ENCODE measurements around the gene NAAA.
"Not testable (repeated sequence)": the region's sequence is repeated elsewhere in the genome, so short reads cannot be mapped to it uniquely, and the experiment has no call there.

NAAA gene

DNA sequence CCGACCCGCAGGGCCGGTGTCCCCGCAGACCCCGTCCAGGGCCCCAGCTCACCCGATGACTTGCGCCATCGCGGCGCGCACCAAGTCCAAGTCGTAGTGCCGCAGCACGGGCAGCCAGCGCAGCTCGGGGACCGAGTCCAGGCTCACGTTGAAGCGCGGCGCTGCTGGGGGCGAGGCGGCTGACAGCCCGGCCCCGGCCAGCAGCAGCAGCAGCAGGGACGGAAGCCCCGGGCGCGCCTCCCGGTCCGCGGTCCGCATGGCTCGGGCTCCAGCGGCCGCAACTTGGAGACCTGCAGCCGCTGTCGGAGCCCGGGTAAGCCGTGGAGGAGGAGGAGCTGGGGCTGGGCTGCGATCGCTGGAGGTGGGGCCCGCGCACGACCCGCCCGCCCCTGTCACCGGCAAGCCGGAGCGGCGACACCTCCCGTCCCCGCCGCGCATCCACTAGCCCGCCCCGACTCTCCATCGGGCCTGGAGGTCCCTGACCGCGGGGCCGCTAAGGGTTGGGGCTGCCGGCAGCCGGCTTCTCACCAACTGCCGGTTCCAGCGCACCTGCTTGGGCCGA is at the start of gene NAAA:
TSS of gene NAAA (minus strand) at position 322 of the 562 bp plus-strand sequence. CDS start at position 258, 64 bp downstream.
- Mint-ChIP-seq H3K36me3 (ENCODE audit: low read depth) (peaks cover 50% of the 10 kb centered on the region), H3K4me3 (peak within 1 kb of the TSS; percentile 97), H3K27ac (peak within 1 kb of the TSS; percentile 99), H3K27me3 (no peaks in the 10 kb centered on the region), H3K4me1 (ENCODE audit: low read depth) (peaks cover 40% of the 10 kb centered on the region), H3K9me3 (no peaks in the 10 kb centered on the region)
- intact Hi-C loops (cut with micrococcal nuclease): no loop called here

DNA sequence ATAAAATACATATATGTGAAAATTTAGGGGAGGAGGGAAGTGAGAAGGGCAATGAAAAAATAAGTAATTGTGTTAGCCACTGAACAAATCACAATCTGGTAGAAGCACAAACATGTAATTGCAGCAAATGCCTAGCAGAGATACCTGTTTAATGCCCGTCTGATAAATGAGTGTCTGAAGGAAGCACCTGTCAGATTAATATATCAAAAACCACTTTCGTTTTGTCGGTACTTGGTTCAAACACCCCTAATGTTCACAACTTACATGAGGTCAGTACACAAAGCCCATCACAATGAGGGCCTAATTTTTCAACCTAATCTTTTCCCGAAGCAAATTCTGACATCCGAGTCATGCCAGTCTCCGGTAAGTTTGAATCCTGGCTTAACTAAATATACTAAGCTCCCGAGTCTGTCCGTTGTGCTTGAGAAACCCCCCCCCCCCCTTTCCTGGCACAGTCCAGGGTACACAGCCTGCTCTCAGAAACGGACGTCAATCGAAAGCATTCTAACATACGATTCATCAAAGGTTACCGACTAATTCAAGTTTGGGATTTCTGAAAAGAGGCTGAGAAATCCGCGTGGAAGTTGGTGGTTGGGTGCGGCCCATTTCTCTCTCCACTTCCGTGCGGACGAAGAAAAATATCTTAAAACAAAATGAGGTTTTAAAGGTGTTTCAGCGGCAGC is 49.2 kb upstream of the NAAA start:
- H3K4me3 Mint-ChIP-seq: peak overlapping the region; percentile 87
- H3K4me1 Mint-ChIP-seq (ENCODE audit: low read depth): peaks cover 29% of the 10 kb centered on the region
- peaks cover 29% of the 10 kb centered on the region for H3K36me3 Mint-ChIP-seq (ENCODE audit: low read depth)
- intact Hi-C loops (cut with micrococcal nuclease): loop anchor here (2.0 to 5.0 kb wide), 2 partner anchors 38 to 159 kb away; partner anchors contain the start of gene NUP54
- no peaks in the 10 kb centered on the region for H3K9me3 Mint-ChIP-seq
- peaks cover 6% of the 10 kb centered on the region for H3K27me3 Mint-ChIP-seq
- peak overlapping the region; percentile 89 for H3K27ac Mint-ChIP-seq

DNA sequence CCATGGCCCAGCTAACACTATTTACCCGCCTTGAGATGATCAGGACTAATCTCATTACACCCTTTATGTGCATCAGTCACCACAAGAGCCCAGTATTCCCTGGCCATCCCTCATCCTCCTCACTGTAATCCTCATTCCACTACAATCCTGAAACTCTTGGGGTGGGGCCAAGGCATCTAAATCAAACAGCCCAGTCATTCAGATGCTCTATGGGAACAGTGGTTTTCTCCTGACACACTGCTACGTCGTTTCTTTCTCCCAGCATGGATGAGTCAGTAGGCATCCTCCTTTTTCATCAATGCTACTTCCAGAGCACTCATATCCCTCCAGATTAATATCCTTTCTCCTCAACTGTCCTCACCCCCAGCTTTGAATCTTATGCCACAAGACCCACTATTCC is 44.3 kb upstream of the NAAA start:
- Mint-ChIP-seq H3K4me1 (ENCODE audit: low read depth) (peaks cover 29% of the 10 kb centered on the region), H3K36me3 (ENCODE audit: low read depth) (peaks cover 51% of the 10 kb centered on the region), H3K4me3 (no peak overlapping the region), H3K27ac (no peak overlapping the region), H3K9me3 (no peaks in the 10 kb centered on the region), H3K27me3 (no peaks in the 10 kb centered on the region)
- intact Hi-C loops (cut with micrococcal nuclease): loop anchor here (5.0 kb wide), 1 partner anchor 33 kb away; no protein-coding TSS in a partner anchor

DNA sequence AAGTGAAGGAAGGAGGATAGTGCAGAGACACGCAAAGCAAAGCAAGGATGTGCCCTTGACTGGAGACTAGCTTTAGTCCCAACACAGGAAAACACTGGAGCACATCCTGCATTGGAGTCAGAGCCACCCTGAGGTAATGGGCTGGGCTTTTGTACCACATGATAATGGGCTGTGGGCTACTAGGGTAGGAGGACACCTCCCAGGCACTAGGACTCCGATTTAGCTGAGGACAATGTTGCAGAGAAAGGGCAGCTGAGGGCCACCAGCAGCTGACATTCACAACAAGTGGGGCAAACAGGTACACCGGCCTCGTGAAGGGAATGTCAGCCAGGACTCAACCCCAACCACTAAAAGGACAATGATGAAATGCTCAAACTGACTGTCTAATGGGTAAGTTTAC is 39.8 kb upstream of the NAAA start:
- peaks cover 52% of the 10 kb centered on the region for H3K36me3 Mint-ChIP-seq (ENCODE audit: low read depth)
- intact Hi-C loops (cut with micrococcal nuclease): no loop called here

DNA sequence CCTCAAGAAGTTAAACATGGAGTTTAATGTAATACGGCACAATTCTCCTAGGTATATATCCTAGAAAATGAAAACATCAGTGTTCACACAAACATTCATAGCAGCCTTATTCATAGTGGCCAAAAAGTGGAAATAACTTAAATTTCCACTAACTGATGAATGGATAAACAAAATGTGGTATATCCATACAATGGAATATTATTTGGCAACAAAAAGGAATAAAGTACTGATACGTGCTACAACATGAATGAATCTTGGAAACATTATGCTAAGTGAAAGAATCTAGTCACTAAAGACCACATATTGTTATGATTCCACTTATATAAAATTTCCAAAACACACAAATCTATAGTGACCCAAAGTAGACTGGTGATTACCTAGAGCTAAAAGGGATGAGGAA is 35.4 kb upstream of the NAAA start:
- peaks cover 74% of the 10 kb centered on the region for H3K36me3 Mint-ChIP-seq (ENCODE audit: low read depth)

More for the DNA sequence above, 39.8 kb upstream of the NAAA start:
- Mint-ChIP-seq H3K27me3 (no peaks in the 10 kb centered on the region), H3K9me3 (peaks cover 6% of the 10 kb centered on the region), H3K4me1 (ENCODE audit: low read depth) (peaks cover 6% of the 10 kb centered on the region), H3K4me3 (no peak overlapping the region), H3K27ac (no peak overlapping the region)

DNA sequence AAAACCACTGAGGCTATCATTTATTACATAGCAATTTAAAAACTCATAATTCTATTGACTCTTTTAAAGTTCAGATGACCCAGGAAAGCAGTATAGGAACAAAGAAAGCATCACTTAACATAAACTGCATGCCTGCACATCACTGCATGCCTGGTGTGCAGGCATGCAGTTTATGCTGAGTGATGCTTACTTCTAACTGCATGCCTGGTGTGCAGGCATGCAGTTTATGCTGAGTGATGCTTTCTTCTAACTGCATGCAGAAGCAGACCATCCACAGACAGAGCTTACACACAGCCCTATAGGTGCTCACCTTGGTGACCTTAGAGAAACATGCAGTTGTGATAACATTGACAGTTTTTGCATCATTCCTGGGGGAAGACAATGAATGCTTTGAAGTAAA is 33.0 kb upstream of the NAAA start:
- Mint-ChIP-seq H3K27ac (no peak overlapping the region), H3K27me3 (no peaks in the 10 kb centered on the region), H3K4me3 (no peak overlapping the region), H3K36me3 (ENCODE audit: low read depth) (peaks cover 86% of the 10 kb centered on the region), H3K4me1 (ENCODE audit: low read depth) (peaks cover 6% of the 10 kb centered on the region), H3K9me3 (peaks cover 6% of the 10 kb centered on the region)
- intact Hi-C loops (cut with micrococcal nuclease): loop anchor here (5.0 to 10.0 kb wide), 2 partner anchors 36 to 169 kb away; no protein-coding TSS in a partner anchor

More for the DNA sequence above, 35.4 kb upstream of the NAAA start:
- intact Hi-C loops (cut with micrococcal nuclease): loop anchor here (10.0 kb wide), 1 partner anchor 171 kb away; no protein-coding TSS in a partner anchor
- no peaks in the 10 kb centered on the region for H3K27me3 Mint-ChIP-seq
- peaks cover 6% of the 10 kb centered on the region for H3K9me3 Mint-ChIP-seq
- no peak overlapping the region for H3K27ac Mint-ChIP-seq
- H3K4me1 Mint-ChIP-seq (ENCODE audit: low read depth): peaks cover 6% of the 10 kb centered on the region
- H3K4me3 Mint-ChIP-seq: no peak overlapping the region

DNA sequence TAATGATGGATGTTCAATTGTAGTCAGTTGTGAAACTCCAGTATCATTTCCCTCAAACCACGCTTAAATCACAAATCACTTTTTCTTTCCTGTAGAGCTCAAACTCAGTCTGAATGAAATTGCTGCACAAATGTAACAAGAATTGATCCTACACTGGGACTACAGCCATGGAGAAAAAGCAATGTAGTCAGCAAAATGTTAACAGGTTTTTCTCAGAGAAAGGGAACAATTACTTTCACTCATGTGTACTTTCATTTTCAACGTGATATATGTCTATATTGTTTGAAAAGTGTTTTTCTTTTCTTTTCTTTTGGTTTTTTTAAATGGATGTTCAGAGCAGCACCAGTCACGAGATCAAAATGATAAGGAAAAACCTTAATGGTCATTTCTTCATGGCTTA is 27.3 kb upstream of the NAAA start:
- no peak overlapping the region for H3K4me3 Mint-ChIP-seq
- H3K9me3 Mint-ChIP-seq: peaks cover 10% of the 10 kb centered on the region
- no peaks in the 10 kb centered on the region for H3K27me3 Mint-ChIP-seq
- H3K36me3 Mint-ChIP-seq (ENCODE audit: low read depth): peaks cover 100% of the 10 kb centered on the region
- H3K4me1 Mint-ChIP-seq (ENCODE audit: low read depth): peaks cover 6% of the 10 kb centered on the region
- intact Hi-C loops (cut with micrococcal nuclease): loop anchor here (5.0 kb wide), 1 partner anchor 46 kb away; no protein-coding TSS in a partner anchor
- H3K27ac Mint-ChIP-seq: no peak overlapping the region

DNA sequence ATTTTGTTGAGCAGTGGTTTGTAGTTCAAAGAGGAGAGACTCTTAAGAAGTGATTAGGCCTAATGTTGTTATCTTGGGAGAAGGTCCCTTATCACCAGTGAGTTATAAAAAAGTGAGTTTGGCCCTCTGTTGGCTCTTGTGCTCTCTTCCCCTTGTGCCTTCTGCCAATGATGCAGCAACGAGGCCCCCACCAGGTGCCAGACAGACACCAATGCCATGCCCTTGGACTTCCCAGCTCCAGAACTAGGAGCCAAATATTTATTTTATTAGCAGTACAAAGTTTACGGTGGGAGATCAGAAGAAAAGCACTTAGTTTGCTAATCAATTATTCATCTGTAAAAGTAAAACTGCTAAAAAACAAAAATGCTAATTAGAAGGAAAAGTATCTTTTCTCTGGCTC is 22.7 kb upstream of the NAAA start:
- Mint-ChIP-seq H3K4me3 (no peak overlapping the region), H3K27me3 (no peaks in the 10 kb centered on the region), H3K36me3 (ENCODE audit: low read depth) (peaks cover 97% of the 10 kb centered on the region), H3K9me3 (peaks cover 10% of the 10 kb centered on the region), H3K27ac (no peak overlapping the region), H3K4me1 (ENCODE audit: low read depth) (peaks cover 6% of the 10 kb centered on the region)
- intact Hi-C loops (cut with micrococcal nuclease): no loop called here

DNA sequence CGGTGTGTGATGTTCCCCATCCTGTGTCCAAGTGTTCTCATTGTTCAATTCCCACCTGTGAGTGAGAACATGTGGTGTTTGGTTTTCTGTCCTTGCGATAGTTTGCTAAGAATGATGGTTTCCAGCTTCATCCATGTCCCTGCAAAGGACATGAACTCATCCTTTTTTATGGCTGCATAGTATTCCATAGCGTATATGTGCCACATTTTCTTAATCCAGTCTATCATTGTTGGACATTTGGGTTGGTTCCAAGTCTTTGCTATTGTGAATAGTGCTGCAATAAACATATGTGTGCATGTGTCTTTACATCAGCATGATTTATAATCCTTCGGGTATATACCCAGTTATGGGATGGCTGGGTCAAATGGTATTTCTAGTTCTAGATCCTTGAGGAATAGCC is 21.3 kb upstream of the NAAA start:
- H3K4me3 Mint-ChIP-seq; H3K27me3 Mint-ChIP-seq; H3K27ac Mint-ChIP-seq; intact Hi-C loops (cut with micrococcal nuclease); H3K4me1 Mint-ChIP-seq (ENCODE audit: low read depth): not testable (repeated sequence)
- Mint-ChIP-seq H3K36me3 (ENCODE audit: low read depth) (peaks cover 97% of the 10 kb centered on the region), H3K9me3 (peaks cover 10% of the 10 kb centered on the region)

DNA sequence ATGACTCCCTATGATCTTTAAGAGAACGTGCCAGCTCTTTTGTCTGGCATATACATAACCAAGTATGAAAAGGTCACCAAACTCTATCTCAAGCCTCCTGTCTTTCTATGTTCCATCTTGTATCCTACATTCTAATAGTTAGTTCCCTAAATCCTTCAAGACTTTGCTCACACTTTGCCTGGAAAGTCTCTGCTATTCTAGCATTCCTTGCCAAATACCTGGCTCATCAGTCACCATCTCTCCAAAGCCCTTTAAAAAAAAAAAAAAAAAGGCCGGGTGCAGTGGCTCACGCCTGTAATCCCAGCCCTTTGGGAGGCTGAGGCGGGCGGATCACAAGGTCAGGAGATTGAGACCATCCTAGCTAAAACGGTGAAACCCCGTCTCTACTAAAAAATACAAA is 17.7 kb upstream of the NAAA start:
- H3K4me1 Mint-ChIP-seq (ENCODE audit: low read depth); H3K9me3 Mint-ChIP-seq: not testable (repeated sequence)

DNA sequence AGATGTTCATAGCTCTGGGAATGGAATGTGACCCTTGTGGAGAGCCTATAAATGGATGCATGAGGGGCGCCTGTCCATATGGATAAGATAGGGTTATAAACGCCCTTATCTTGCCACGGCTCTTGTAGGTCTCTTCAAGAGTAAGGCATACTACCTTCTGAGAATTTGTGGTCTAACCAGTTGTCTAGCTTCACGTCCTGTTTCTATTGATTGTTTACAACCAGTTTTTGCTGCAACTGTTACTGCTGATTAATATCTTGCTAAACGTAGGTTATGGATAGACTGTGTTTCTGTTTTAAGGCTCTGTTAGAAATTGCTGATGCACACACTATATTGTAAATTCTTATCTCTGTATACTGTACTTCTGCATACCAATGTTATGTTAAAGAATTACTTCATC is 14.0 kb upstream of the NAAA start:
- H3K9me3 Mint-ChIP-seq, H3K4me3 Mint-ChIP-seq, H3K27ac Mint-ChIP-seq, H3K27me3 Mint-ChIP-seq: not testable (repeated sequence)
- Mint-ChIP-seq H3K36me3 (ENCODE audit: low read depth) (peaks cover 92% of the 10 kb centered on the region), H3K4me1 (ENCODE audit: low read depth) (peaks cover 18% of the 10 kb centered on the region)
- intact Hi-C loops (cut with micrococcal nuclease): loop anchor here (5.0 kb wide), 1 partner anchor 32 kb away; no protein-coding TSS in a partner anchor

More for the DNA sequence above, 17.7 kb upstream of the NAAA start:
- H3K4me3 Mint-ChIP-seq; H3K27ac Mint-ChIP-seq; intact Hi-C loops (cut with micrococcal nuclease); H3K27me3 Mint-ChIP-seq: not testable (repeated sequence)
- H3K36me3 Mint-ChIP-seq (ENCODE audit: low read depth): peaks cover 97% of the 10 kb centered on the region

DNA sequence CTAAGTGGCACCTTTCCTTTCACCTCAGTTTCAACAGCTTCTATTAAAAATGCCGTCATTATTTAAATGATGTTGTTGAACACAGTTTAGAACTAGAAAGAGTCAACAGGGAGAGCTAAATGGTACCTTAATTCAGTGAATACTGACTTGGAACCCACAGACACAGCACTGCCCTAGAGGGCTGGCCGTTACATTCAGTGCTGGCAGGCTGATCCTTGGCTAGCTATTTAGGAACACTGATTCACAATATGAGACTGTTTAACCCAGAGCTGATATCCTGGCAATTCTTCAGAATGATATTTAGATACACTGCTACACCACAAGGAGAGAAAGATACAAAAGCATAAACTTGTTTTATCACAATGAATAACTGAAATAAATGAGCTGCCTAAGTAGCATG is 12.7 kb upstream of the NAAA start:
- Mint-ChIP-seq H3K9me3 (no peaks in the 10 kb centered on the region), H3K4me3 (no peak overlapping the region), H3K36me3 (ENCODE audit: low read depth) (peaks cover 92% of the 10 kb centered on the region), H3K27ac (peak overlapping the region; percentile 71), H3K4me1 (ENCODE audit: low read depth) (peaks cover 18% of the 10 kb centered on the region), H3K27me3 (no peaks in the 10 kb centered on the region)
- intact Hi-C loops (cut with micrococcal nuclease): loop anchor here (5.0 kb wide), 1 partner anchor 34 kb away; no protein-coding TSS in a partner anchor

DNA sequence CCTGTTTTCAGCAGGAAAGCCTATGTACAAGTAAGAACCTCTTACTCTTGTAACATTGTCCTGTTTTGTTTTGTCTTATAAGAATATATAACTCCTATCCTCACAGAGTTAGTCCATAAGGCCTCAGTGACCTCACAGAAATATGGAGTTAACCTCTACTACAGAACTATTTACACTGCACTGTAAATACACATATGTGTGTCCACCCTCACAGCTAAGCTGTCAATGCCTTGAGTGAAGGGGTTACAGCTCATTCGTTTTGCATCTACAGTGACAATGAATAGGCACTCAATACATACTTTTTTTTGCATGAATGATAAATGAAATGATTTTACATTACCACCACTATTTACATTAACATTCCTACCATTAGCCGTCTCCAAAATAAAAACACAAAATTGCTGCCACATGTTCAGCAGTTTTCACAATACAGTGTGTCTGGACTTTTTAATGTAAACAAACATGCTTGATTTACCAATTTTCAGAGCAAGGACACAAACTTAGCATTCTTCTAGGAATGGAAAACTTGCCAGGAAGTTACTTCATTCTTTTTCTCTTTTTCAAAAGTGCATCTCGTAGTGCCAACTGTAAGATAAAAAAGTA is 9.5 kb upstream of the NAAA start:
- Mint-ChIP-seq H3K27me3 (no peaks in the 10 kb centered on the region), H3K36me3 (ENCODE audit: low read depth) (peaks cover 69% of the 10 kb centered on the region), H3K4me1 (ENCODE audit: low read depth) (peaks cover 18% of the 10 kb centered on the region), H3K4me3 (no peak overlapping the region), H3K9me3 (no peaks in the 10 kb centered on the region), H3K27ac (no peak overlapping the region)
- intact Hi-C loops (cut with micrococcal nuclease): loop anchor here (5.0 kb wide), 1 partner anchor 37 kb away; no protein-coding TSS in a partner anchor

DNA sequence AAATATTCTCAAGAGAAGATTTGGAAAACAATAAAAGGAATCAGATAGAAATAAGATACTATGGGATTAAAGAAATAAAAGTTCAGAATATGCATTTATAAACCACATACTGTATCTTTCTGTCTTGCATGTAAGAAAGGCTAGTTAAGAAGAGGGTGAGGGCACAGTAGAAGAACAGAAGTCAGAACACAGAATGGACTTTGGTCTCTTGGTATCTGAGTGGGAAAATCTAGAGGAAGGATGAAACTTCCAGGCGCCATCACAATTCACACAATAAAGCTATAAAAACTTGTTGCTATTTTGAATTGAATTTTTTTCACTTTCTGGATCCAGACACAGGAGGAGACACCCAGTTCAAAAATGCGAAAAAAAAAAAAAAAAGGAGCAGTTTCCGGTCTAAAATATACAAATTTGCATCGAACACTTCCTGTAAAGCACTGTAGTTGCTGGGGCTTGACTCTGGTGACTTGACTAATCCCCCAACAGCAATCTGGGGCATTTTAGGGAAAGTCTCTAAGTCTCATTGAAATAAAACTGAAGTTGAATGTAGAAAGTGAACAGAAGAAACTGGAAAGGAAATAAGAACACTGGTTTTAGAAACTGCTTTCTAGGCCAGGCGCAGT is 8.1 kb upstream of the NAAA start:
- intact Hi-C loops (cut with micrococcal nuclease): loop anchor here (5.0 kb wide), 1 partner anchor 47 kb away; the partner anchor contains the start of gene PPEF2
- Mint-ChIP-seq H3K27me3 (no peaks in the 10 kb centered on the region), H3K36me3 (ENCODE audit: low read depth) (peaks cover 55% of the 10 kb centered on the region), H3K27ac (no peak overlapping the region), H3K4me1 (ENCODE audit: low read depth) (peaks cover 18% of the 10 kb centered on the region), H3K4me3 (no peak overlapping the region), H3K9me3 (no peaks in the 10 kb centered on the region)
